ENCODE measurements around the gene RASD1.

RASD1 gene

GRCh38 chr17:17500999-17501605 lies 4.9 kb upstream of the RASD1 start:
- H3K4me1 Mint-ChIP-seq (ENCODE audit: low read depth): peaks cover 3% of the 10 kb centered on the region
- H3K36me3 Mint-ChIP-seq (ENCODE audit: low read depth): no peaks in the 10 kb centered on the region
- no peak for DNase-seq (ENCODE audit: low spot score)
- no peak overlapping the region for H3K27ac Mint-ChIP-seq
- no peaks in the 10 kb centered on the region for H3K9me3 Mint-ChIP-seq
- H3K27me3 Mint-ChIP-seq (ENCODE audit: low read depth): no peaks in the 10 kb centered on the region
- H3K4me3 Mint-ChIP-seq: no peak overlapping the region

DNA sequence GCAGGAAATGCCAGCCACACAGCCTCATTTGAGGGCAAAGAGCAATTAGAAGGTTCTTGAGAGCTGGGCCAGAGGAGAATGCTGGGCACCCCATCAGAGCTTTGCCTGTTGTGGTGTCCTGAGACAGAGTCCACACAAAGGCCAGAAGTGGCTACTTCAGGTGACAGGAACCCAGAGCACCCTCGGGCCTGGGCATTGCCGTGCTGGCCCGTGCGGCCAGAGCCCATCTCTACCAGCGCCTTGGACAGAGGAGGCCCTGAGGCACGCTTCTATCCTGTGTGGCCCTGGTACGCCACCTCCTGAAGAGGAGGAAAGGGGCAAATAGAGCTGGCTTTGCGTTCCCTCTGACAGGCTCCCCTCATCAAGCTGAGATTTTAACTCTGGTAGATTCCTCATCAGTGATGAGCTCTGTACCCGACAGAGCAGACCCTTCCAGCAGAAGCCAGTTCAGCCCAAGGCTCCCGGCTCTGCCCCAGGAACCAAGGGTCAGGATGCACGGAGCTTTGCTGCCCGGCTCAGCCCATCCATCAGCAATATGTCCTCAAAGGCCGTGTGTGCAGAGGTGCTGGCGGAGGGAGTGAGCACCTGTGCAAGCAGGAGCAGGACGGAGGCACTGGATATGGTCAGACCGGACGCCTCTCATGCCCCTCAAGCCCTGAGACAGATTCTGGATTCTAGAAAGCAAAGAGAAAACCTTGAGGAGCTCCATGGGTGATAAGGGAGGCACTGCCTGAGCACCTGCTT lies 3.4 kb upstream of the RASD1 start:
- Mint-ChIP-seq H3K9me3 (no peaks in the 10 kb centered on the region), H3K27ac (no peak overlapping the region), H3K4me3 (no peak overlapping the region), H3K4me1 (ENCODE audit: low read depth) (peaks cover 8% of the 10 kb centered on the region), H3K36me3 (ENCODE audit: low read depth) (no peaks in the 10 kb centered on the region), H3K27me3 (ENCODE audit: low read depth) (peaks cover 11% of the 10 kb centered on the region)
- no peak for DNase-seq (ENCODE audit: low spot score)

DNA sequence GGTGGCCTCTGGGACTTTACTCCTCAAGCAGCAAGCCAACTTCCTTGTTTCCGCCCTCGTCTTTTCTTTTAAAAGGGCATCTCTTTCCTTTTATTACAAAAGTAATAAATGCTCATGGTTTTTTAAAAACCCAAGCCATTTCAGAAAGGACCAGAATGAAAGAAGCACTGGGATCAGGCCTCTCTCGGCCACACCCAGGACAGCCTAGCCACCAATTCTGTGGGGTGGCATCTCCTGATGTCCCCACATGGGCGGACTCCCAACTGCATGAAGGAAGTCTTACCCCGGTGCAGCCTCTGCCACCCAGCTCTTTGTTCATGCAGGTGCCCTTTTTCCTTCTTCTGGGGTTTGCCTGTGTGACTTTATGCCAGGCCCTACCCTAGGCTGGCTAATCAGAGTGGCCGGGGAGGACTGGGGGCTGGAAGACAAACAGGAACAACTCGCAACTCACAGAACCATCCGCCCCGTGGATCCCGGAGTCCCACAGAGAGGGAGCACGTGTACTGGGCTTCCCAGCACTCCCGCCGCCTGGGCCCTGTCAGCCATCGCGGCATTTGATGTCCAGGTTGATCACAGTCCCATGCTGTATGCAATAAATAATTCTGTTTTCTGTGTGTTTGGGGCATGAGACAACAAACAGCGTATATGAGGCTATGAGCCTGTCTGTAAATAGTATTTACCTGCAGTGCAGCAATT lies 2.6 kb upstream of the RASD1 start:
- H3K36me3 Mint-ChIP-seq (ENCODE audit: low read depth): no peaks in the 10 kb centered on the region
- no peaks in the 10 kb centered on the region for H3K9me3 Mint-ChIP-seq
- no peak overlapping the region for H3K27ac Mint-ChIP-seq
- peaks cover 17% of the 10 kb centered on the region for H3K27me3 Mint-ChIP-seq (ENCODE audit: low read depth)
- DNase-seq (ENCODE audit: low spot score): no peak
- peaks cover 8% of the 10 kb centered on the region for H3K4me1 Mint-ChIP-seq (ENCODE audit: low read depth)
- H3K4me3 Mint-ChIP-seq: no peak overlapping the region

DNA sequence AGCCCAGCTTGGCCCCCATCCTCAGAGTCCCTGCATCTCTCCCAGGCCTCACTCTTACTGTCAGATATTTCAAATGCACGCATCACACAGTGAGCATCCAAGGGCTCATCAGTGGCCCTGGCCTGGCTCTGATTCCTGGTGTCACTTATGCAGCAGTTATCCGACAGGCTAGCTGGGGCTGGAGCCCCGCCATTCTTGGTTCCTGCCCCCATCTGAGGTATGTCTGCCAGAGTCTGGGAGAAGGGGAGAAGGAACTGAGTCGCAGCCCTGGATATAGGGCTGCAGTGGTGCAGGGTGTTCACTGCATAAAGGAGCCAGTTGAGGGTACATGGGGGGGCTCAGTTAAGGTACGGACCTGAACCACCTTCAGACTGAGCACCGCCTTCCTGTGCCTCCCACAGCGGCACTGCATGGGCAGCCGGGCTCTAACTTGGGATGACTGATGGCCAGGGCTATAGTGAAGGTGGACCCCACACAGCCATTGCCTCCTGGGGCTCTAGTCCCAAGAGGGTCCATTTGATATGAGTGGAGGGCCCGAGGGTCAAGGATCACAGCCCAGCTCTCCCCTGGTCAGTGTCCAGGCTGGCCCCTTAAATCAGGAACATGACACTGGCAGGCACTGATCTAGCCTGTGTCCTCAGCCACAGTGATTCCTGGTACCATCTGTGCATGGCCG lies 1.8 kb upstream of the RASD1 start:
- H3K27me3 Mint-ChIP-seq (ENCODE audit: low read depth): peaks cover 20% of the 10 kb centered on the region
- H3K4me1 Mint-ChIP-seq (ENCODE audit: low read depth): peaks cover 8% of the 10 kb centered on the region
- no peak overlapping the region for H3K4me3 Mint-ChIP-seq
- H3K27ac Mint-ChIP-seq: no peak overlapping the region
- H3K9me3 Mint-ChIP-seq: no peaks in the 10 kb centered on the region
- DNase-seq (ENCODE audit: low spot score): no peak
- peaks cover 3% of the 10 kb centered on the region for H3K36me3 Mint-ChIP-seq (ENCODE audit: low read depth)

GRCh38 chr17:17497065-17497844 lies 1.1 kb upstream of the RASD1 start:
- peaks cover 7% of the 10 kb centered on the region for H3K36me3 Mint-ChIP-seq (ENCODE audit: low read depth)
- H3K27ac Mint-ChIP-seq: no peak overlapping the region
- peak overlapping the region; percentile 60 for H3K4me3 Mint-ChIP-seq
- no peaks in the 10 kb centered on the region for H3K9me3 Mint-ChIP-seq
- H3K27me3 Mint-ChIP-seq (ENCODE audit: low read depth): peaks cover 20% of the 10 kb centered on the region
- peaks cover 8% of the 10 kb centered on the region for H3K4me1 Mint-ChIP-seq (ENCODE audit: low read depth)
- DNase-seq (ENCODE audit: low spot score): no peak

DNA sequence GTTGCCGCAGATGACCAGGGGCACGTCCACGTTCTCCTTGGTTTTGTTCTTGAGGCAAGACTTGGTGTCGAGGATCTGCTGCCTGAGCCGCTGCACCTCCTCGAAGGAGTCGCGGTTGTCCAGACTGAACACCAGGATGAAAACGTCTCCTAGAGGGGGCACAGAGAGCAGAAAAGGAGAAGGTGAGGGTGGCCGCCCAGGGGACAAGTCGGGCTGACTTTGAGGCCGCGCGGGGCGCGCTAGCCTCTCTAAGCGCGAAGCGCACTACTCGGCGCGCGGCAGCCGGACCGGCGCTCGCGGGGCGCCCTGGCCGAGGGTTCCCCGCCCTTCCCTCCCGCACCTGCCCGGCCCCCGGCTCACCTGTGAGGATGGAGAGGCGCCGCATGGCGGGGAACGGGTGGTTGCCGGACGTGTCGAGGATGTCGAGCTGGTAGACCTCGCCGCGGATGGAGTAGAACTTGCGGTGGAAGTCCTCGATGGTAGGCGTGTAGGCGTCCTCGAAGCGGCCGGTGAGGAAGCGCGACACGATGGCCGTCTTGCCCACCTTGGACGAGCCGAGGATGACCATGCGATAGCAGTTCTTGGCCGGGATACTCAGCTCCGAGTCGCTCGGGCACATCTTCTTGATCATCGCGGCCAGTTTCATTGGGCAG lies 533 bp downstream of the RASD1 start:
- H3K27ac Mint-ChIP-seq: peak overlapping the region; percentile 28
- no peaks in the 10 kb centered on the region for H3K9me3 Mint-ChIP-seq
- peaks cover 12% of the 10 kb centered on the region for H3K36me3 Mint-ChIP-seq (ENCODE audit: low read depth)
- peaks cover 8% of the 10 kb centered on the region for H3K4me1 Mint-ChIP-seq (ENCODE audit: low read depth)
- H3K4me3 Mint-ChIP-seq: peak overlapping the region; percentile 79
- peaks cover 20% of the 10 kb centered on the region for H3K27me3 Mint-ChIP-seq (ENCODE audit: low read depth)
- DNase-seq (ENCODE audit: low spot score): no peak

DNA sequence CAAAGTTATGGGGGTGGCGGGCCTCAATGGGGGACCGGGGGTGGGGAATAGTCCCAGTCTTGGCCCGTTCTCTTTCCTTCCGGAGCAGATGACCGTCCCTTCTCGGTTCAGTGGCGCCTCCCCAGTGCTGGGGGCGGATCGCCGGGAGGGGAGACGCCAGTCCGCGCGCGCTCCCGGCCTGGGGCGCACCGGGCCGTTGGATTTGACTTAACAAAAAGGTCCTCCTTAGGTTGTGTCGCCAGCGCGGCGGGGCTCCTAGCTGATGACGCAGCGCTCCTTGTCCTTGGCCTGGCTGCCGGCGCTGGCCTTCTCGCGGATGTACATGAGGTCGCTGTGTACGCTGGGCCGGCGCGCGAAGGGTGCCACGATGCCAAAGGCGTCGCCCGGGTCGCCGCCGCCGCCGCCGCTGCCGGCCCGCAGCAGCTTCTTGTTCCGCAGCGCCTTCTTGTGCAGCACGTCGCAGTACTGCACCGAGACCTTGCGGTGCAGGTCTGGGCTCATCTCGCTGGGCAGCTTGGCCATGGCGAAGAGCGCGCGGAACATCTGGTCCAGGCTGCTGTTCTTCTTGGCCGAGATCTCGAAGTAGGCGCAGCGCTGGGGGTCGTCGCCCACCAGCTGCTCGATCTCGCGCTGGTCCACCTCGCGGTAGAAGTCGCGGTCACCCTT lies 1.2 kb downstream of the RASD1 start:
- no peaks in the 10 kb centered on the region for H3K9me3 Mint-ChIP-seq

GRCh38 chr17:17494499-17494869 lies 1.7 kb downstream of the RASD1 start:
- no peak for DNase-seq (ENCODE audit: low spot score)
- H3K4me3 Mint-ChIP-seq: no peak overlapping the region
- H3K27me3 Mint-ChIP-seq (ENCODE audit: low read depth): peaks cover 20% of the 10 kb centered on the region
- peaks cover 10% of the 10 kb centered on the region for H3K4me1 Mint-ChIP-seq (ENCODE audit: low read depth)
- no peak overlapping the region for H3K27ac Mint-ChIP-seq
- peaks cover 12% of the 10 kb centered on the region for H3K36me3 Mint-ChIP-seq (ENCODE audit: low read depth)
- no peaks in the 10 kb centered on the region for H3K9me3 Mint-ChIP-seq

More for the DNA sequence above, 1.2 kb downstream of the RASD1 start:
- Mint-ChIP-seq H3K36me3 (ENCODE audit: low read depth) (peaks cover 12% of the 10 kb centered on the region), H3K27ac (peak overlapping the region; percentile 28), H3K4me3 (peak overlapping the region; percentile 79), H3K4me1 (ENCODE audit: low read depth) (peaks cover 10% of the 10 kb centered on the region), H3K27me3 (ENCODE audit: low read depth) (peaks cover 20% of the 10 kb centered on the region)
- peak; percentile 25 for DNase-seq (ENCODE audit: low spot score)

DNA sequence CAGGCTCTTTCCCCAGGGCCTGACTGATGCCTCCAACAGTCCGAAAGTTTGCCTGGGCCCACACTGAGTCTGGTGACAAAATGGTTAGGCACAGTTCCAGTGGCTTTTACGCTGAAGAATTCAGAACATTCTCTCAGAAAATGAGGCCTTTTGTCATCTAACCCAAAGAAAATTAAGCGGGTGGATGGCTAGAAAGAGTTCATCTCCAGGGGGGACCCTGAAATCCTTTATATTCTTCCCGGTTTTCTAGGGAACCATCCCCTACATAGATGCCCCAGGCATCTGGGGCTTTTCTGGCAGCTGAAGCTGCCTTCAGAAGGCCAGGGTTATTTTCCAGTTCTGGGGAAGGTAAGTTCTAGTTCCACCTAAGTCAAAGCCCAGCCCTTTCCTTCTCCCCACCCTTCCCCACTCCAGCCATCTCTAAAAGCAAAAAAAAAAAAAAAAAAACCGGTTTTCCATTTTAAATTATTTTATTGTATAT lies 2.2 kb downstream of the RASD1 start:
- H3K36me3 Mint-ChIP-seq (ENCODE audit: low read depth): peaks cover 12% of the 10 kb centered on the region
- DNase-seq (ENCODE audit: low spot score): no peak
- H3K9me3 Mint-ChIP-seq: no peaks in the 10 kb centered on the region

GRCh38 chr17:17493249-17493985 lies 2.8 kb downstream of the RASD1 start:
- Mint-ChIP-seq H3K27ac (no peak overlapping the region), H3K27me3 (ENCODE audit: low read depth) (peaks cover 20% of the 10 kb centered on the region), H3K36me3 (ENCODE audit: low read depth) (peaks cover 14% of the 10 kb centered on the region), H3K4me3 (no peak overlapping the region), H3K9me3 (no peaks in the 10 kb centered on the region), H3K4me1 (ENCODE audit: low read depth) (peaks cover 10% of the 10 kb centered on the region)
- no peak for DNase-seq (ENCODE audit: low spot score)

More for the DNA sequence above, 2.2 kb downstream of the RASD1 start:
- Mint-ChIP-seq H3K4me3 (no peak overlapping the region), H3K27me3 (ENCODE audit: low read depth) (peaks cover 20% of the 10 kb centered on the region), H3K27ac (no peak overlapping the region), H3K4me1 (ENCODE audit: low read depth) (peaks cover 10% of the 10 kb centered on the region)

- Mint-ChIP-seq H3K27ac (no peak overlapping the region), H3K27me3 (ENCODE audit: low read depth) (peaks cover 20% of the 10 kb centered on the region), H3K4me1 (ENCODE audit: low read depth) (peaks cover 10% of the 10 kb centered on the region), H3K9me3 (no peaks in the 10 kb centered on the region), H3K36me3 (ENCODE audit: low read depth) (peaks cover 20% of the 10 kb centered on the region), H3K4me3 (no peak overlapping the region)
- DNase-seq (ENCODE audit: low spot score): no peak
Measured at GRCh38 chr17:17492571-17492970, 3.6 kb downstream of the RASD1 start.

GRCh38 chr17:17492085-17492484 lies 4.1 kb downstream of the RASD1 start:
- peaks cover 24% of the 10 kb centered on the region for H3K36me3 Mint-ChIP-seq (ENCODE audit: low read depth)
- peaks cover 11% of the 10 kb centered on the region for H3K4me1 Mint-ChIP-seq (ENCODE audit: low read depth)
- no peak overlapping the region for H3K27ac Mint-ChIP-seq
- no peak overlapping the region for H3K4me3 Mint-ChIP-seq
- peaks cover 20% of the 10 kb centered on the region for H3K27me3 Mint-ChIP-seq (ENCODE audit: low read depth)
- H3K9me3 Mint-ChIP-seq: no peaks in the 10 kb centered on the region
- no peak for DNase-seq (ENCODE audit: low spot score)

All from T-helper 2 cell treated with Interferon-gamma antibody and Interleukin-4, amounts not matched to agents 5 μg/mL and 100 μg/mL, for 36 hours (primary cell).